LNCaP clone FGC (cell line): Measurements from ENCODE around the gene TPX2.

Experiments
- DNase-seq: peaks from one replicate; pipeline ENCODE4 v3.0.0-alpha.2; 2011; ENCODE audit warnings: low read depth
- H3K4me3 ChIP-seq: 2 replicates; pipeline ENCODE4 v1.5.1; 2011; ENCODE audit warnings: mild to moderate bottlenecking, low read depth, low read length, control low read depth
- TF ChIP-seq, protein P1 (sequence below): IDR thresholded peaks from 2 replicates; pipeline ENCODE4 v1.5.1; 2012; ENCODE audit warnings: mild to moderate bottlenecking; ENCODE audit not compliant: control insufficient read depth, insufficient read depth; ENCODE audit errors: extremely low read depth

TPX2 gene

DNA sequence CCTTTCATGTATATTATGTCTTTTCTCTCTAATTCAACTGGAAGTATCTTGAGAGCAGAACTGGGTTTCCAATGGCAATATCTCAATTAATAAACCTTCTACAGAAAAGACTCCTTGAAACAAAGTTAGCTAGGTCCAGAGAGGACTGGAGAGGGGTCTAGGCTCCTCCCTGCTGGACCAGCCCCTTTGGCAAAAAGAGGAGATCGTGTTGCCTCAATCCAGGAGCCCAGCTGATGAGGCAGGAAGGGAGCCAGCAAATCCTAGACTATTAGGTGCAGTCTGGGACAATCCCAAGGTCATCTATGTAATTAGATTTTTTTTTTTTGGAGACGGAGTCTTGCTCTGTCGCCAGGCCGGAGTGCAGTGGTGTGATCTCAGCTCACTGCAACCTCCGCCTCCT, 38.3 kb upstream of the TPX2 start:
- TF ChIP-seq, protein P1, sequence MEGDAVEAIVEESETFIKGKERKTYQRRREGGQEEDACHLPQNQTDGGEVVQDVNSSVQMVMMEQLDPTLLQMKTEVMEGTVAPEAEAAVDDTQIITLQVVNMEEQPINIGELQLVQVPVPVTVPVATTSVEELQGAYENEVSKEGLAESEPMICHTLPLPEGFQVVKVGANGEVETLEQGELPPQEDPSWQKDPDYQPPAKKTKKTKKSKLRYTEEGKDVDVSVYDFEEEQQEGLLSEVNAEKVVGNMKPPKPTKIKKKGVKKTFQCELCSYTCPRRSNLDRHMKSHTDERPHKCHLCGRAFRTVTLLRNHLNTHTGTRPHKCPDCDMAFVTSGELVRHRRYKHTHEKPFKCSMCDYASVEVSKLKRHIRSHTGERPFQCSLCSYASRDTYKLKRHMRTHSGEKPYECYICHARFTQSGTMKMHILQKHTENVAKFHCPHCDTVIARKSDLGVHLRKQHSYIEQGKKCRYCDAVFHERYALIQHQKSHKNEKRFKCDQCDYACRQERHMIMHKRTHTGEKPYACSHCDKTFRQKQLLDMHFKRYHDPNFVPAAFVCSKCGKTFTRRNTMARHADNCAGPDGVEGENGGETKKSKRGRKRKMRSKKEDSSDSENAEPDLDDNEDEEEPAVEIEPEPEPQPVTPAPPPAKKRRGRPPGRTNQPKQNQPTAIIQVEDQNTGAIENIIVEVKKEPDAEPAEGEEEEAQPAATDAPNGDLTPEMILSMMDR, result no peak
- H3K4me3 ChIP-seq, result no peak overlapping the region
- DNase-seq, result no peak

DNA sequence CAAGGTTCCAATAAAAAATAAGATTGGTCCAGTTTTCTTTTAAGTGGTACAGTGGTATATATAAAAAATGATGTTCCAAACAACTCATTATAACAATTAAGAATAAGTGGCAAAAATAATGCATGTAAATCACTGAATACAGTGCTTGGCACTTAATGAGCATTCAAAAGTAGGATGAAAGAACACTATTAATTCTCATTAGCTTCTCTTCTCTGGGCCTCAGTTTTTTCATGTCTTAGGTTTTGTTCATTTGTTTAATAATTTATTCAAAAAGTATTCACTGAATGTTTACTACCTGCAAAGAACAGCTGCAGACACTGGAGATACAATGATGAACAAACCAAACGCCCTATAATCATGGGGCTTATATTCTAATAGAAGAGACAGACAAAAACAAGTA, 37.5 kb upstream of the TPX2 start:
- H3K4me3 ChIP-seq, result no peak overlapping the region
- TF ChIP-seq, protein P1, result no peak
- no peak for DNase-seq

DNA sequence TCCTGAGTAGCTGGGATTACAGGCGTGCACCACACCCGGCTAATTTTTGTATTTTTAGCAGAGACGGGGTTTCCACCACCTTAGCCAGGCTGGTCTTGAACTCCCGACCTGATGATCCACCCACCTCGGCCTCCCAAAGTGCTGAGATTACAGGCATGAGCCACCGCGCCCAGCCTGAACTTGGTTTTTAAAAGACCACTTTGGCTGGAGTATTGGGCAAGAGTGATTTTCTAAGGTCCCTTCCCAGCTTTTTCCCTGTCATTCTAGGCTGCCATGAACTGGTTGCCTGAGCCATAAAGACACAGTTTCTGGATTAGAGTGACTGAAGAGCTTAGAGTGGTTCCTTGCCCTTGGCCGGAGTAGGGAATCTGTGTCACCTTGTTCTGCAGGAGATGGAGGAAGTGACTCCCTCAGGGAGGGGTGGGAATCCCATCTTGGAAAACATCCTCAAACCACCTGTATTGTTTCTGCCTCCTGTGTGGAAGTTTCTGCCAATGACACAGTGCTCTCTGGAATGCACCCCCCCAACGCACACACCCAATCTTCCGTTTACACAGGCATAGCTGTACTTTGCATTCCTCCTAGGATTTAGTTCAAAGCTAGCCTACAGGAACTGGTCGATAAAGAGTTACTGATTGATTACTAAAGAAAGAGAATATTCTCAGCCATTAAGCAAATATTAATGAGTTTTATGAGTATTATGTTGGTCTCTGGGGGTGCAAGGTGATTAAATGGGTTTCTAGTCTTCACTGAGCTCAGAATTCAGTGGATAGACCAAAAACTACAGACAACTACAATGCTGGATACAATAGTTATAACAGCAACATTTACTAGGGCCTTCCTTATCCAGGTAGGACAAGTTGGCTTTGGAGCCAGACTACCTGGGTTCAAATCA, 34.6 kb upstream of the TPX2 start:
- DNase-seq, result no peak
- TF ChIP-seq, protein P1, result no peak
- no peak overlapping the region for H3K4me3 ChIP-seq

DNA sequence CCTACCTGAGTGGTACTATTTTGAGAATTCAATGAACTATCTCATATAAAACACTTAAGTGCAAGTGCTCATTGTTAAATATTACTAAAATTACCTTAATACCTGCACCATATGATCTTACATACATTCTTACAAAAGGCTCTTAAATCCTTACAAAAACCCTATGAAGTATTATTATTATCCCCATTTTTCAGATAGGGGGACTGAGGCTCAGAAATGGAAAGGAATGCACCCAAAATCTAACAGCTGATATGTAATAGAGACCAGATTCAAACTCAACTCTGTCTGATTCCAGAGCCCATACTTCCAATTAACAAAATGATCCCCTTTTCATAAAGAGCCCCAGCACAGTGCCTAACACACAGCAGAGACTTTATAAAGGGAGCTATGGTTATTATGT, 33.9 kb upstream of the TPX2 start:
- no peak for DNase-seq
- TF ChIP-seq, protein P1, result no peak
- no peak overlapping the region for H3K4me3 ChIP-seq

DNA sequence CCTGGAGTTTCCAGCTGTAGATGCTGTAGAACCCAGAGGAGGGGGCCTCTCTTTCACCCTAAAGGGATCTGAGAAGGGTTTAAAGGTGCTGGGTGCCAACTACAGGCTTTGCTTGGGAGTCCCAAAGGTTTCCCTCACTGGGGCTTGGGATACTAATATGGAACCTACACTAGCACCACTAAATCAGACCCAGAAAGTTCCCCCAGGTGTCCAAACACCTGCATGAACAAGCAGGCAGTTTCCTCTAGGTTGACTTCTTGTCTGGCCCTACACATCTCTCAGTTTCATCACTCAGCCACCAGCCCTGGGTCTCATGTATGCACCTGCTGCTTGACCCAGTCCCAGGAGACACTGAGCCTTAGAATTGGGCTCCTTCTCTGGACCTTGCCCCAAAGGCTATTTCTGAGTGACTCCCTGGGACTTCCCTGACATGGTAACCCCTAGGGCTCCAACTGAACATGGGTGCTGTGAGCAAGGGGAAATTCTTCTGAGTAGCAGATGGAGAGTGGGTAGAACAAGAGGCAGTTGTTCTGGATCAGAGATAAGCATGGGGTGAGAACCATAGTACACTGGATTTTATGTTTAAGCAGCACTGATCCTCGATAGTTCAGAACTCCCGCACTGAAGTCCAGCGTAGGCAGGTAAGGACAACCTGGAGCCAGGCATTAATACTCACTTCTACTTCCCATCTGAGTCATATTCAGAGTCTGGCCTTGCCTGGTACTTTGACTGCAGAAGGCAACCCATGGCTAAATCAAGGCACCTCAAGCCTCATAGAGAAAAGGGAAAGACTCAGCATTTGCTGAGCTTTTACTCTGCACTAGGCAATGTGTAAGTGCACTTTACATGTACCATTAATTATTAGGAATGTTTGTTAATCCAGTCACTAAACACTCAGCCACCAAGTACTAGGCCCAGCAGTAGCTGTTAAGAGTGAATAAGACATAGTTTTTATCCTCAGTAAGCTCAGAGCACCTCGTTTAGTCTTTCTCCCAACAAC, 33.2 kb upstream of the TPX2 start:
- TF ChIP-seq, protein P1, result no peak
- no peak overlapping the region for H3K4me3 ChIP-seq
- DNase-seq, result no peak

DNA sequence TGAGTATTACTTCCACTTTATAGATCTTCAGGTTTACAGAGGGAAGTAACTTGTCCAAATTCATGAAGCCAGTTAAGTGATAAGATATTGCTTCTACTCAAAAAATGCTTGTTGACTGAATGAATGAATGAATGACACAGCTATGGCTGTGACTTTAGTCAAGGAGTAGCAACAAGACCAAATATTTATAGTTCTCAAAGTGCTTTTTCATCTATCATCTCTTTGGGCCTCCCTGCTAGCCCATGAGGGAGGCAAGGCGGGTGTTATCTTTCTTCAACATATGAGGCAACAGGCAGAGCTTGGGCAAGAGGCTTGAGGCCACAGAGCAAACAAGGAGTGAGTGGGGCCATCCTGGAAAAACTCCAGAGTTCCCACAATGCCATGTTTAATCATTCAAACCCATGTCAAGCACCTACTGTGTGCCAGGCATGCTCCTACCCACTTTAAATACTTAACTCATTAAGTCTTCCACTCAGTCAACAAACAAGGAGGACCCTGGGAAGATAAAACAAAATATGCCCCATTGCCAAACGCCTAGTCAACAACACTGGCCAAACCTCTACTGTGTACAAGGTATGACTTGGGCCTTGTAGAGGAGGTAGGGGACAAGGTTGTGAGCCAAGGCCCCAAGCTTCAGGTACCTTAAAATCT, 32.4 kb upstream of the TPX2 start:
- DNase-seq, result no peak
- TF ChIP-seq, protein P1, result no peak
- no peak overlapping the region for H3K4me3 ChIP-seq
